Stimulated activated CD8-positive, alpha-beta memory T cell treated with anti-CD3 and anti-CD28 coated beads, Interleukin-7, amount 100 ng/mL, for 4 hours (primary cell): ENCODE data around the gene GH1.
"Not testable (repeated sequence)": the region's sequence is repeated elsewhere in the genome, so short reads cannot be mapped to it uniquely, and the experiment has no call there.

Experiments
- DNase-seq, 2 donors: peaks; one replicate each; pipeline ENCODE4 v3.0.0-alpha.2; 2020; ENCODE audit warnings: low read depth in 2 of 2

Gene GH1

GRCh38 chr17:63918789-63919305 lies at the start of gene GH1:
Gene GH1, minus strand, starts transcription at chr17:63918839. Its CDS starts 63 bp downstream, at chr17:63918776.
- not testable (repeated sequence) for DNase-seq

GRCh38 chr17:63967953-63968352 lies 49.3 kb upstream of the GH1 start:
- no peak for DNase-seq

GRCh38 chr17:63966646-63967264 lies 48.1 kb upstream of the GH1 start:
- no peak for DNase-seq

GRCh38 chr17:63963123-63963522 lies 44.5 kb upstream of the GH1 start:
- DNase-seq: no peak

GRCh38 chr17:63962298-63962744 lies 43.7 kb upstream of the GH1 start:
- no peak for DNase-seq

GRCh38 chr17:63961355-63962212 lies 42.9 kb upstream of the GH1 start:
- DNase-seq: no peak

- DNase-seq: no peak
Measured at GRCh38 chr17:63960430-63960829, 41.8 kb upstream of the GH1 start.

- no peak for DNase-seq
Measured at GRCh38 chr17:63960006-63960405, 41.4 kb upstream of the GH1 start.

- no peak for DNase-seq
Measured at GRCh38 chr17:63956296-63956920, 37.8 kb upstream of the GH1 start.

GRCh38 chr17:63955791-63956190 lies 37.2 kb upstream of the GH1 start:
- no peak for DNase-seq

- no peak for DNase-seq
Measured at GRCh38 chr17:63955232-63955631, 36.6 kb upstream of the GH1 start.

GRCh38 chr17:63954402-63955063 lies 35.9 kb upstream of the GH1 start:
- DNase-seq: peak in 1 of 2 donors; percentile 12

- no peak for DNase-seq
Measured at GRCh38 chr17:63950940-63951907, 32.6 kb upstream of the GH1 start.

GRCh38 chr17:63949576-63950250 lies 31.1 kb upstream of the GH1 start:
- DNase-seq: no peak

- no peak for DNase-seq
Measured at GRCh38 chr17:63948521-63948920, 29.9 kb upstream of the GH1 start.

GRCh38 chr17:63947711-63948330 lies 29.2 kb upstream of the GH1 start:
- DNase-seq: no peak

- DNase-seq: peak in 1 of 2 donors; percentile 16
Measured at GRCh38 chr17:63946440-63947363, 28.1 kb upstream of the GH1 start.

GRCh38 chr17:63945784-63946439 lies 27.3 kb upstream of the GH1 start:
- no peak for DNase-seq
